H1 (cell line): Measurements from ENCODE around the gene RTN4IP1. TPM values are rescaled to one million over a fixed set of nuclear protein-coding genes. Genes with fewer than 3 reads are reported as not detected.

ENCODE experiments used
- ASH2L ChIP-seq: fragments of 200-600, 300-600 bp; sonication (generic); IDR thresholded peaks from one replicate; pipeline ENCODE4 v1.7.1; 2017; ENCODE audit warnings: low read length
- CHD2 ChIP-seq: IDR thresholded peaks from 2 replicates; pipeline ENCODE4 v1.6.1; 2012; ENCODE audit warnings: low read length, improper control_type of control experiment
- CHD7 ChIP-seq: fragments of 300-600 bp; sonication (generic); IDR thresholded peaks from 2 replicates; pipeline ENCODE4 v1.7.1; 2012; ENCODE audit warnings: low read length, moderate library complexity, mild to moderate bottlenecking, inconsistent platforms; ENCODE audit not compliant: insufficient replicate concordance
- GTF2F1 ChIP-seq: IDR thresholded peaks from 2 replicates; pipeline ENCODE4 v1.6.1; 2012; ENCODE audit warnings: low read depth, low read length, improper control_type of control experiment, borderline replicate concordance
- JUND ChIP-seq: IDR thresholded peaks from 2 replicates; pipeline ENCODE4 v1.6.1; 2011; ENCODE audit warnings: mild to moderate bottlenecking, improper control_type of control experiment, low read length
- NANOG ChIP-seq: IDR thresholded peaks from 2 replicates; pipeline ENCODE4 v1.6.1; 2011; ENCODE audit warnings: low read length, low read depth, mild to moderate bottlenecking, inconsistent platforms; ENCODE audit not compliant: insufficient read depth, poor library complexity, severe bottlenecking
- SIN3A ChIP-seq, 2 experiments: IDR thresholded peaks in 1 of 2; conservative IDR thresholded peaks in 1 of 2; 2 replicates each; pipeline ENCODE4 v1.6.1; 2011 to 2012; ENCODE audit warnings: low read length in 2 of 2, improper control_type of control experiment in 1 of 2, low read depth in 1 of 2, mild to moderate bottlenecking in 1 of 2
- SIX5 ChIP-seq: IDR thresholded peaks from 2 replicates; pipeline ENCODE4 v1.6.1; 2011; ENCODE audit warnings: mild to moderate bottlenecking, low read depth, low read length
- SRF ChIP-seq: IDR thresholded peaks from 2 replicates; pipeline ENCODE4 v1.6.1; 2011; ENCODE audit warnings: mild to moderate bottlenecking, low read depth, low read length, moderate library complexity
- SUZ12 ChIP-seq: fragments of 200-600 bp; sonication (generic); IDR thresholded peaks from 2 replicates; pipeline ENCODE4 v1.6.1; 2012; ENCODE audit warnings: mild to moderate bottlenecking, inconsistent platforms, low read length, moderate library complexity, mixed read lengths
- polyA plus RNA-seq, 7 experiments: library from polyadenylated mRNA; depleted of rRNA in 3 of 7; stranded (reverse) in 5 of 7; unstranded in 2 of 7; fragments of >200 nt in 5 of 7; fragments of 200-250 nt in 2 of 7; gene quantifications; 1 replicate in 5 of 7; 2 replicates in 1 of 7; 4 replicates in 1 of 7; pipeline versions ENCODE4 v1.2.1 to v1.2.3, GENCODE V29; 2011 to 2013; ENCODE audit warnings: missing spikeins in 2 of 7, mixed read lengths in 2 of 7
- total RNA-seq: library from RNA; stranded (reverse); fragmentation: NEBNext Ultra II Directional; extraction: Animal tissue kit (Norgen Biotek cat#: 25700); gene quantifications from 2 replicates; pipeline ENCODE4 v1.2.1, GENCODE V29; 2021

The RTN4IP1 gene
- total and polyA plus RNA-seq, 2 of the 8 experiments (the other 6 are each of a cell fraction or from before 2014, with no cell fraction given) = 14.6 to 19.5 TPM

GRCh38 chr6:106572875-106573585 is 56.3 kb downstream of the RTN4IP1 start (continued):
- TF ChIP-seq CHD7 (no peak), ASH2L (no peak), NANOG (no peak), GTF2F1 (no peak), JUND (no peak), SIX5 (no peak), CHD2 (no peak), SRF (no peak), SIN3A (conservative IDR thresholded peaks at IDR 0.05 in 1 of 2, IDR thresholded peaks at IDR 0.05 in 1 of 2; ENCODE audit: low read depth in 1 of 2, low read length in 2 of 2) (no peak), SUZ12 (no peak)
